IPS-18a (cell line): ENCODE measurements around the gene NEDD1.
A peak's percentile ranks its signal among the peaks of the same experiment; 100 is the strongest.

Experiments used
- H3K27ac ChIP-seq: one replicate; pipeline ENCODE4 v1.5.1; 2013; ENCODE audit warnings: low read length
- H3K27me3 ChIP-seq: one replicate; pipeline ENCODE4 v1.6.1; 2013; ENCODE audit warnings: mild to moderate bottlenecking, low read length; ENCODE audit not compliant: control insufficient read depth, insufficient read depth
- H3K36me3 ChIP-seq: one replicate; pipeline ENCODE4 v1.6.1; 2013; ENCODE audit warnings: low read depth, low read length; ENCODE audit not compliant: control insufficient read depth
- H3K4me1 ChIP-seq: one replicate; pipeline ENCODE4 v1.6.1; 2013; ENCODE audit warnings: low read depth, low read length; ENCODE audit not compliant: control insufficient read depth
- H3K4me3 ChIP-seq: one replicate; pipeline ENCODE4 v1.5.1; 2013; ENCODE audit warnings: low read length
- H3K9ac ChIP-seq: one replicate; pipeline ENCODE4 v1.6.1; 2013; ENCODE audit warnings: mild to moderate bottlenecking, low read length, moderate library complexity
- H3K9me3 ChIP-seq: one replicate; pipeline ENCODE4 v1.6.1; 2013; ENCODE audit warnings: low read depth, low read length; ENCODE audit not compliant: control insufficient read depth

Gene NEDD1, protein sequence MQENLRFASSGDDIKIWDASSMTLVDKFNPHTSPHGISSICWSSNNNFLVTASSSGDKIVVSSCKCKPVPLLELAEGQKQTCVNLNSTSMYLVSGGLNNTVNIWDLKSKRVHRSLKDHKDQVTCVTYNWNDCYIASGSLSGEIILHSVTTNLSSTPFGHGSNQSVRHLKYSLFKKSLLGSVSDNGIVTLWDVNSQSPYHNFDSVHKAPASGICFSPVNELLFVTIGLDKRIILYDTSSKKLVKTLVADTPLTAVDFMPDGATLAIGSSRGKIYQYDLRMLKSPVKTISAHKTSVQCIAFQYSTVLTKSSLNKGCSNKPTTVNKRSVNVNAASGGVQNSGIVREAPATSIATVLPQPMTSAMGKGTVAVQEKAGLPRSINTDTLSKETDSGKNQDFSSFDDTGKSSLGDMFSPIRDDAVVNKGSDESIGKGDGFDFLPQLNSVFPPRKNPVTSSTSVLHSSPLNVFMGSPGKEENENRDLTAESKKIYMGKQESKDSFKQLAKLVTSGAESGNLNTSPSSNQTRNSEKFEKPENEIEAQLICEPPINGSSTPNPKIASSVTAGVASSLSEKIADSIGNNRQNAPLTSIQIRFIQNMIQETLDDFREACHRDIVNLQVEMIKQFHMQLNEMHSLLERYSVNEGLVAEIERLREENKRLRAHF

DNA sequence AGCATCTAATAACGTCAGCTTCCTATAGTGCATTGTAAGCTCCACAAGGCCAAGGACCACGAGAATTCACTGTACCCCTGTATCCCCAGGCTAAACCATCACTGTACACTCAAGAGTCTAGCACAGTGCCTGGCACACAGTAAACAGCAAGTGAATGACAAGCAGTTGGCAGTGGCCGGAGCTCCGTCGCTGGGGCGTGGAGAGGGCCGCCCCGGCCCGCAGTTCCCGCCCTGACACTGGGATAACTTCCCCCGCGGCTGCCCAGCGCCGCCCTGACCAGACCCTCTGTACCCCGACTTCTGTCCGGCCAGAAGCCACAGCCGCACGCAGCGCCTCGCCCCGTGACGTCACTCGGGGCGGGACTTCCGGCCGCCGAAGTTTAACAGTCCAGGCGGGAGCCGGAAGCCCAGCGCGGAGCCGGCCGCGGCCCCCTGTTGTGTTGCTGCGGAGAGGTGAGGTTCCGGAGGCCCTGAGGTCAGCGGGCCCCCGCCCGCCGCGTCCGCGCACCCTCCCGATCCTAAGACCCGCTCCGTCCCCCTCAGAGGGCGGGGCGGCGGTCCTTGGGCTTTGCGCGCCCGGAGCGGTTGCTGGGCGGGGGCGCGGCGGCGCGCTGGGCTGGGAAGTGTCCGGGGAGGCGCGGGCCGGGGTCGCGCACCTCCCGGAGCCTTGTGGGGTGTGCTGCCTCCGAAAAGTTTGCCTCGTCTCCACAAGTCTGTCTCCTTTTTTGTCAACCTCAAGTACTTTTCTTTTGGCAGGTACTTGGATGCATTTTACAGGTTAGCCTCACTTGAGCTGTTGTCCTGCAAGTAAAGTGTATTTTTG is at the start of gene NEDD1:
Gene NEDD1 (plus strand): TSS at position 409 of the 822 bp plus-strand sequence. CDS start 2,503 bp downstream, outside the sequence.
- Histone ChIP-seq H3K36me3 (no peaks in the 10 kb centered on the region), H3K27me3 (no peaks in the 10 kb centered on the region), H3K4me1 (peaks cover 13% of the 10 kb centered on the region), H3K27ac (peak within 1 kb of the TSS; percentile 0), H3K9ac (peak within 1 kb of the TSS; percentile 53), H3K9me3 (no peaks in the 10 kb centered on the region), H3K4me3 (peak within 1 kb of the TSS; percentile 65)

DNA sequence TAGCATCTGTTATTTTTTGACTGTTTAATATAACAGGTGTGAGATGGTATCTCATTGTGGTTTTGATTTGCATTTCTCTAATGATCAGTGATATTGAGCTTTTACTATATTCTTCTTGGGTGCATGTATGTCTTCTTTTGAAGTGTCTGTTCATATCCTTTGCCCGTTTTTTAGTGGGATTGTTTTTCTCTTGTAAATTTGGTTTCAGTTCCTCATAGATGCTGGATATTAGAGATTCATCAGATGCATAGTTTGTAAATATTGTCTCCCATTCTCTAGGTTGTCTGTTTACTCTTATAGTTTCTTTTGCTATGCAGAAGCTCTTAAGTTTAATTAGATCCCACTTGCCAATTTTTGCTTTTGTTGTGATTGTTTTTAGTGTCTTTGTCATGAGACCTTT is 48.9 kb upstream of the NEDD1 start:
- no peaks in the 10 kb centered on the region for H3K36me3 ChIP-seq
- H3K9ac ChIP-seq = no peak overlapping the region
- no peak overlapping the region for H3K27ac ChIP-seq
- H3K9me3 ChIP-seq = no peaks in the 10 kb centered on the region
- no peaks in the 10 kb centered on the region for H3K27me3 ChIP-seq
- H3K4me3 ChIP-seq = no peak overlapping the region
- peaks cover 8% of the 10 kb centered on the region for H3K4me1 ChIP-seq

DNA sequence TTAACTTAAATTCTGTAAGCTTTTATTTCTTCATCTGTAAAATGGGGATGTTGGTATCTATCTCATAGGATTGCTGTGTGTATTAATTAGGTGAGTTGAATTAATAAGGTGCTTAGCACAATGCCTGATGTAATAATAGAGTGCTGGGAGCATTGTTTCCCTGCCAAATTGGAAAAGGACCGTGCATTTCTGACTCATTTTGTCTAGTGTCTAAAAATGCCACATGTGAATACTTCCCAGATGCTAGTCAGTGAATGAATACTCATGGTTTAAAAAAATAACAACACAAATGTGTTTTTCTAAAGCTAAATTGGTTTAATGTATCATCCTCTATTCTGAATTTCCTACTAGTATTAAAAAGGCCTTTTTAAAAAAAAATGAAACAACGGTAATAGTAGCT is 45.4 kb upstream of the NEDD1 start:
- Histone ChIP-seq H3K4me3 (no peak overlapping the region), H3K4me1 (peaks cover 8% of the 10 kb centered on the region), H3K36me3 (no peaks in the 10 kb centered on the region), H3K9me3 (no peaks in the 10 kb centered on the region), H3K9ac (no peak overlapping the region), H3K27ac (no peak overlapping the region), H3K27me3 (no peaks in the 10 kb centered on the region)

DNA sequence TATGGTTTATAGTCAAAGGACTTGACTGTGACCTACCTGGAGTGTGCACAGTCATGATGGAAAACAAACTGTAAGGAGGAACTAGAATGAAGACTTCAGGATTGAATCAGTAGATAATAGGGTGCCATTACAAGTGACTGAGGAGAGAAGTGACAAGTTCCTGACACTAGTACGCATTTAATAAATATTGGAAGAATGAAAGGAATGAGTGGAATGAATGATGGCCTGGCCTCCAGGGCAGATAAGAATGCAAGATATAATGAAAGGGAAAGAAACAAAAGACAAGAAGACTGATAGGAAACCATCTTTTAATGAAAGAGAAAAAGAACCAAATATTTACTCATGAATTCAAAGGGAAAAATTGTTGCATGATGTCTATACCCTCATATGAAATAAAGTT is 44.7 kb upstream of the NEDD1 start:
- Histone ChIP-seq H3K27me3 (no peaks in the 10 kb centered on the region), H3K9ac (no peak overlapping the region), H3K27ac (no peak overlapping the region), H3K4me3 (no peak overlapping the region), H3K9me3 (no peaks in the 10 kb centered on the region), H3K36me3 (no peaks in the 10 kb centered on the region), H3K4me1 (peaks cover 8% of the 10 kb centered on the region)

DNA sequence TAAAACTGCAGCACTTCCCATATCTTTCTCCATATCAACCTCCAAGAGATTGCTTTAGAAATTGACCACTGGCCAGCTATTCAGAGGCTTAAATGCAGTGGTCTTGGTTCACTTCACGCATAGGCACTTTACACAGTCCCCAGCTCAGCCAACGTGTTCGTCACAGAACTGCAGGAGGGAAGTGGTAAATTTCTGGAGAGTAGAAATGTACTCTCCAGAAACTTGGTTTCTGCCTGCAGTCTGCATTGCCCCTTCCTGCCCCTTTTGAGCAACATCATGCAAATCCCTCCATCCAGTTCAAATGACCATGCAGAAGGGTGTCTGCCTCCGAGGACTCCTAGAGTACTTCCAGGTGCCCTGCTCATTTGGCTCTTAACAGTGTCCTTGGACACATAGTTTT is 42.7 kb upstream of the NEDD1 start:
- no peak overlapping the region for H3K27ac ChIP-seq
- H3K4me3 ChIP-seq = no peak overlapping the region
- no peak overlapping the region for H3K9ac ChIP-seq
- H3K4me1 ChIP-seq = peaks cover 8% of the 10 kb centered on the region
- H3K36me3 ChIP-seq = no peaks in the 10 kb centered on the region
- H3K9me3 ChIP-seq = no peaks in the 10 kb centered on the region
- H3K27me3 ChIP-seq = no peaks in the 10 kb centered on the region

DNA sequence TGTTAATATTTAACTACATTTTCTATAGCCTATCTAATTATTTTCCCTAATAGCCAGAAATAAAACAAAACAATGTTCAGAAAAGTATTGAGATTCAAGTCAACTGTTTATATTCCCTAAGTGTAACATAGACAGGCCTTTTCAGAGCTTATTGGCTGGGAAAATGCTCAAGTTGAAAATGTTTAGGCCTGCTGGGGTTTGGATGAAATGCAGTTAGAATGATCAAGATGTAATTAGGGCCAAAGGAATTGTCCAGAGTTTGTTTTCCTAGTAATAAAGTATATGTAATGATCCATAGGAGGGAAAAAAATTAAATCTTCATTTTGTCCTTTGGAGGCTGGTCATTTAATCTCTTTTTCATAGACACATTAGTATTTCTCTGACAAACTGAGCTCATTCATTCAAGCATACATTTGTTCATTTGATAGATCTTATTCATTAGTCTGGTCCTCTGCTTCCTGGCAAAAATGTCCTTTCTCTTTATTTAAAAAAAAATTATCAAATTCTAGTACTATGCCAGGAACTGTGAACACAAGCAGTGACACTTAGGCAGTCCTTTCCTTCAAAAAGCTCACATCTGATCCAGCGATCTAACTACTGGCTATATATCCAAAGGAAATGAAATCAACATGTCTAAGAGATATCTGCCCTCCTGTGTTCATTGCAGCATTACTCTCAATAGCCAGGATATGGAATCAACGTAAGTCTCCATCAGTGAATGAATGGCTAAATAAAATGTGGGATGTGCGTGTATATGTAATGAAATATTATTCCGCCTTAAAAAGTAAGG is 40.1 kb upstream of the NEDD1 start:
- peaks cover 8% of the 10 kb centered on the region for H3K4me1 ChIP-seq
- no peak overlapping the region for H3K27ac ChIP-seq
- no peak overlapping the region for H3K9ac ChIP-seq
- no peaks in the 10 kb centered on the region for H3K36me3 ChIP-seq
- no peak overlapping the region for H3K4me3 ChIP-seq
- H3K9me3 ChIP-seq = no peaks in the 10 kb centered on the region
- no peaks in the 10 kb centered on the region for H3K27me3 ChIP-seq

DNA sequence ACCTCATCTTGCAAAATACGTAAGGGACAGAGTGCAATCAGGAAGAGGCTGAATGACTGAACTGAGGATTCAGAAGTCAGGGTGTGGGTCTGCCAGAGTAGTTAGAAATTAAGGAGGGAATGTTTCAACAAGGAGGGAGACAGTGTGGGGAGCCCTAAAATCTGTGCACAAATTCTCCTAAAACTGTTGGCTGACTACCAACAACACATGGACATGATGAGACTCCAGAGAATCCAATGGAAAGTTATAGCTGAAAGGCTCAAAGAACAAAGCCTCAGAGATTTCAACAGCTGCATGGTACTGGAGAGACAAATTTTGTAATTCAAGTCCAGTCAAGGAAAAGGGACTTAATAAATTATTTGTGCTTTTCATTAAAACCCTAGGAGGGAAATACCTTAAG is 36.1 kb upstream of the NEDD1 start:
- no peaks in the 10 kb centered on the region for H3K4me1 ChIP-seq
- H3K27ac ChIP-seq = no peak overlapping the region
- H3K4me3 ChIP-seq = no peak overlapping the region
- no peaks in the 10 kb centered on the region for H3K27me3 ChIP-seq
- H3K9ac ChIP-seq = no peak overlapping the region
- H3K9me3 ChIP-seq = no peaks in the 10 kb centered on the region
- H3K36me3 ChIP-seq = no peaks in the 10 kb centered on the region

DNA sequence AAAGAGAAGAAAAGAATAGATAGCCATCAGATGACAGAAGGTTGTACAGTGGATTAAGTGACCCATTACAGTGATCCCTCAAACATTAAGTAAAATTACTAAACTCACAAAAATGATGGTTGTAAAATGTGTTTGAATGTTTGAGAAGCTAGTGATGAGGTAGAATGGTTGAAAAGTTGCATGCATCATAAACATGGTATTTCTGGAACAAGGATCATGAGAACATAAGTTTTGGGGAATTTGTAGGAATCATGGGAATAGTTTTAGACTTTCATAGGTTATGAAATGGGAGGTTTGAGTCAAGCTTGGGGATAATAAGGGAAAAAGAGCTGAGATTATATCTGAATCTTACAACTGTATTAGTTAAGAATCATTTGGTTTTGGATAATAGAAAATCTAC is 34.1 kb upstream of the NEDD1 start:
- Histone ChIP-seq H3K9ac (no peak overlapping the region), H3K4me3 (no peak overlapping the region), H3K36me3 (no peaks in the 10 kb centered on the region), H3K4me1 (no peaks in the 10 kb centered on the region), H3K27ac (no peak overlapping the region), H3K27me3 (no peaks in the 10 kb centered on the region), H3K9me3 (no peaks in the 10 kb centered on the region)

DNA sequence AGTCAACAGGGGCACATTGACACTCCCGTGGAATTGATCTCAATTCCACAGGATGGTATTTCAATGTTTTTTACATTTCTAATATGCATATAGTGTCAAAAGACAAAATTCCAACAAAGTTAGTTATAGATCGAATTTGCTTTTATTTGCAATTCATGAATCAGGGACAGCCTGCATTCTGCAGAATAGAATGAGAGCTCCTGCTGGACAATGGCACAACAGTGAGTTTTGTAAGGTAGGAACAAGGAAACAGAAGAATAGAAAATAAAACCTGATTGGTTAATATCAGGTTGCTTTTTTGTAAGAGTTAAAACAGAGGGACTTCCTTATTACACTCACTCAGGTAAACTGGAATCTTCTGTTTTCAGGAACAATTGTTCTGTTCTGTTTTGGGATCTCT is 32.8 kb upstream of the NEDD1 start:
- Histone ChIP-seq H3K27me3 (no peaks in the 10 kb centered on the region), H3K4me3 (no peak overlapping the region), H3K4me1 (no peaks in the 10 kb centered on the region), H3K9me3 (no peaks in the 10 kb centered on the region), H3K9ac (no peak overlapping the region), H3K36me3 (no peaks in the 10 kb centered on the region), H3K27ac (no peak overlapping the region)

DNA sequence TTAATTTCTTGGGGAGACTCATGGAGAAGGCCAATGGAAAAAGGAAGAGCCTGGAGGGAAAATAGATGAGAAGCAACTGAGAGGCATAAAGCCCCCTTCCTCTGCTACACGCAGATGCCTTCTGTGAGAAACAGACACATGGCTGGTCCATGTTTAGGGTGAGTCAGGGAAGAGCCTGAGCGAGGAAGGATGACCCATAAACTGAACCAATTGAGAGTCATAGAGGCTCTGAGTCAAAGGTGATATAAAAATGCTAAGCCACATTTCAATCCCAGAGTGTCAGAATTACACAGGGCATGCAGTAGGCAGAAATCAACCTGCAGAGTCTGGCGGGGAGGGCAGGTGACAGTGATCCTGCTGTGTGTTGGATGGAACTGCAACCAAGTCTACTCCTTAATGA is 30.1 kb upstream of the NEDD1 start:
- Histone ChIP-seq H3K9ac (no peak overlapping the region), H3K27me3 (no peaks in the 10 kb centered on the region), H3K9me3 (no peaks in the 10 kb centered on the region), H3K36me3 (no peaks in the 10 kb centered on the region), H3K4me1 (no peaks in the 10 kb centered on the region), H3K27ac (no peak overlapping the region), H3K4me3 (no peak overlapping the region)

DNA sequence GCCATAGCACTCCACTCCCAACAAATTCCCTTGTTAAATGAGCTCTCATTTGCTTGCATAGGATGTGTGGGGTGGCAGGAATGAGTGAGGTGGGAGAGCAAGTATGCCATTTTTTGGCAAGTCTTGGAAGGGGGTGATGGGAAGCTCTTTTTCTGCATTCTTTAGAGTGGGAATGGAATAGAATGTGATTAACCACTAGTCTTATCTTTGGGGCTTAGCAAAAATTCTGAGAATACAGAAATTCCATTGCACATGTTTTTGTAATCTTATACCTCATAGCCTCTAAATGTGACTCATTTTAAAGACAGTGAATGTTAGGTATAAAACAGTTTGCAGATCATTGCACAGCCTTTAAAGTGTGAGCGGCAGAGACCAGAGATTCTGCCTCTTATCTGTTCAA is 28.4 kb upstream of the NEDD1 start:
- no peaks in the 10 kb centered on the region for H3K9me3 ChIP-seq
- H3K9ac ChIP-seq = no peak overlapping the region
- H3K27me3 ChIP-seq = no peaks in the 10 kb centered on the region
- no peaks in the 10 kb centered on the region for H3K4me1 ChIP-seq
- no peaks in the 10 kb centered on the region for H3K36me3 ChIP-seq
- no peak overlapping the region for H3K4me3 ChIP-seq
- no peak overlapping the region for H3K27ac ChIP-seq
